Measurements from ENCODE around the gene LDB2. TPM values are rescaled to one million over a fixed set of nuclear protein-coding genes. Genes with fewer than 3 reads are reported as not detected.

The LDB2 gene
- total RNA-seq, 2 experiments from 2014 or later = not detected

GRCh38 chr4:16617435-16617834, 281.0 kb downstream of the LDB2 start:
- CTCF ChIA-PET = no interaction called here
- POLR2A ChIA-PET = no interaction called here

DNA sequence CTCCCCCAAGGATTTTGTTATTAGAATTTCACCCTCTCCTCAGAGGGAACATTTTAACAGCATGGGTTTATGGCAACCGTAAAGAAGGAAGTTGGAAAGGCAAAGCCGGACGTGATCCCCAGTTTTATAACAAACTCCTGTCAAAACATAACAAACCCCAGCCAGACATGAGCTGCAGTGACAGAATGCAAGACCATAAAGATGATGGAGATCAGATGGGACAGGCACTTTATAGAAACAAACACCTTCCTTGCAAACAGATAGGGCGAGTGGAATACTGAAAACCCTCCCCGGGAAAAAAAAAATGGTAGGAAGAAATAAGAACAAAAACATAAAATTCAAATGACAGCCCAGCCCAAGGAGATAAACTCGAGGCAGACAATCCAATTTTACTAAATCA, 281.4 kb downstream of the LDB2 start:
- CTCF ChIA-PET = no interaction called here
- POLR2A ChIA-PET = no interaction called here

- ChIA-PET POLR2A (no interaction called here), CTCF (no interaction called here)
Observed at GRCh38 chr4:16609170-16609758, 289.2 kb downstream of the LDB2 start.

DNA sequence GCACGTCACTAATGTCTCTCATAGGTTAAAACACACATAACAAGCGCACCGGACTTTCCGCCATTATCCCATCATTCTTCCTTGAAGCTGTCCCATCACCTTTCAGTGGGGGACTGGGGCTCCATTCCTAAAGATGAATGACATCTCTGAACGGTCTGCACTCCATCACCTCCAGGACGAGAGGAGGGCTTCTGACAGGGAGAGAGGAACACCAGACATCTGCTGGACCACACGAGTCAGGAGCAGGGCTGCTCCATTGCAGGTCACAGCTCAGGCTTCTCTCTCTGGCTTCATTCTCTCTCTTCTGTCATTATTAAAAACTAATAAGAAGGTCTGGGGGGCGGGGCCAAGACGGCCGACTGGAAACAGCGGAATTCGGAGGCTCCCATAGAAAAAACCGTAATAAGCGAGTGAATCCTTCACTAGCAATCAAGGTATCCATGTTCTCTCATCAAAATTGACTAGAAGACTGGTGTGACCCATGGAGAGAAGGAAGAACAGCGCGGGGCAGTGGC, 289.8 kb downstream of the LDB2 start:
- ChIA-PET CTCF (no interaction called here), POLR2A (no interaction called here)

GRCh38 chr4:16608123-16608522, 290.3 kb downstream of the LDB2 start:
- ChIA-PET CTCF (no interaction called here), POLR2A (no interaction called here)

DNA sequence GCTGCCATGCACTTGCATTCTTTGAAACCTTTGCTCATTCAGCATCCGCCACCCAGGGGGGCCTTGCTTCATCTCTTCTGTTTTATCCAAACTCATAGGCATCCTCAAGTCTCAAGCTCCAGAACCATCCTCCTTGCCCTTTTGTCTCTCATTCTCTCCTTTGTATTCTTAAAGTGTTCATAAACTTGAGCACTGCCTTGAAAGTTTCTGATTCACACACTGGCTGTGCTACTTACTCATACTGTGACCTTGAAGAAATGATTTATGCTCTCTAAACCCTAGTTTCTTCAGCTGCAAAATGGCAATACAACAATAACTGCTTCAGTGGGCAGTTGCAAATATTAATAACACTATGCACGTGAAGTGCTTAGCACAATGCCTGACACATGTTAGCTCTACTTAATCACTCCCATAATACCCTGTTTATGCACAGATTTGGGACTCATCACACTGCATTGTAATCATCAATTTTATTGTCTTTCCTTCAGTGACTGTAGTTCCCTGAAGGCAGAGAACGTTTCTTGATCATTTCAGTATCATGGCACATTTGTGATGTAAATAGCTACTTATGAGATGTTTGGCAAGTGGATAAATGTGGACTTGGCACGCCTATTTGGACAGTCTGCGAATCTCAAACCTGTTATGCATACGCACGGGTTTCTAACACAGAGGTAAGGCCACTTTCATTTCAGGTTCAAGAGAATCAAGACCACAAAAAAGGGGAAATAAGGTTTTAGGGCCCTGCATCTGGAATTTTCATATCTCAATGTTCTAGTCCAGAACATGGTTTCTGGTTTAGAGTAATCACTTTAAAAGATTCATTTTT, 291.0 kb downstream of the LDB2 start:
- CTCF ChIA-PET = no interaction called here
- POLR2A ChIA-PET = no interaction called here

GRCh38 chr4:16606691-16607090, 291.8 kb downstream of the LDB2 start:
- CTCF ChIA-PET = no interaction called here
- POLR2A ChIA-PET = no interaction called here

DNA sequence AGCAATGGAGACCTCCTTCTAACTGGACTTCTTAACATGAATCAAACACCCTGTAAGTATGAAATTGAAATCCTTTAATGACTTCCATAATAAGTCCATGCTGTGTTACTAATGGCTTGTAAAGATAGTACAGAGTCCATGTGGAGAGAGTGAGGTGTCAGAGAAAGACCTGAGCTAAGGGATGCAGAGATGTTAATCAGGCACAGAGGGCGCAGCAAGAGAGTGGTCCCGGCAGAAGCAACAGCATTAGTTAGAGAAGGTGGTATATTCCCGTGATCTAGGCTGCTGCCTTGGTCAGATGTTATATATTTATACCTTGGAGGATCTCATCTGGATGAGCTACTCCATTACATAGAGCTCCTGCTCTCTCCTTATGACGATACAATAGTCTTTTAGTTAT, 295.3 kb downstream of the LDB2 start:
- ChIA-PET POLR2A (no interaction called here), CTCF (no interaction called here)

- CTCF ChIA-PET = no interaction called here
- POLR2A ChIA-PET = no interaction called here
Observed at GRCh38 chr4:16598597-16599206, 299.7 kb downstream of the LDB2 start.

DNA sequence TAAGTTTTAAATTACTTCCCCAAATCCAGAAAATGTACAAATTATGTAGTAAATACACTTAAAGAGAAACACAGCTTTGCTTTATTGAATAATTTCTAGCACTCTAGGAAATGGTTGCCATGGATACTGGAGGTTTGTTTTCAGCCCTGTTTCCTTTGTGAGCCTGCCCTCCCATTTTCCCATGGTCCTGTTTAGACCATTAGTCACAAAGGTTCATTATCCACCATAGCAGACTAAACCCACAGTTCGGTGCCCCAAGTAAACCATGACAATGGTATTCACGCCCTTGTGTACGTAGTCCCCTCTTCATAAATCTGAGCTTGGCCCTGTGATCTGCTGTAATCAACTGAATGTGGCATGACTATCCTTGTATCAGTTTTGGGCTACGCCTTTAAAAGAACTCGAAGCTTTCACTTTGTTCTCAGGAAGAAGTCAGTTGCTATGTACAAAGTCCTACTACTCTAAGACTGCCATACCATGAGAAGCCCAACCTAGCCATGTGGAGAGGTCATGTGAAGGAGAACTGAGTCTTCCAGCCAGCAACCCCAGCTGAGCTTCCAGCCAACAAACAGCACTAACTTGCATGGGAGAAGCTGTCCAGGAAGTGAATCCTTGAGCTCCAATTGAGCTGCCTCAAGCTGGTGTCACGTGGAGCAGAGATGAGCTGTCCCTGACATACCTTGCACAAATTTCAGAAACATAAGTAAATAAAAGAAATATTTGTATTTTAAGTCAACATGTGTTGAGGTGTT, 300.4 kb downstream of the LDB2 start:
- POLR2A ChIA-PET = no interaction called here
- CTCF ChIA-PET = no interaction called here

GRCh38 chr4:16597443-16597842, 301.0 kb downstream of the LDB2 start:
- CTCF ChIA-PET = no interaction called here

GRCh38 chr4:16596267-16596666, 302.2 kb downstream of the LDB2 start:
- CTCF ChIA-PET = no interaction called here
- POLR2A ChIA-PET = no interaction called here

More at GRCh38 chr4:16597443-16597842, 301.0 kb downstream of the LDB2 start:
- POLR2A ChIA-PET = no interaction called here

GRCh38 chr4:16594128-16594527, 304.3 kb downstream of the LDB2 start:
- POLR2A ChIA-PET = no interaction called here

GRCh38 chr4:16593386-16593785, 305.1 kb downstream of the LDB2 start:
- ChIA-PET CTCF (no interaction called here), POLR2A (no interaction called here)

More at GRCh38 chr4:16594128-16594527, 304.3 kb downstream of the LDB2 start:
- CTCF ChIA-PET = no interaction called here

GRCh38 chr4:16591272-16591826, 307.1 kb downstream of the LDB2 start:
- POLR2A ChIA-PET = no interaction called here
- CTCF ChIA-PET = no interaction called here

DNA sequence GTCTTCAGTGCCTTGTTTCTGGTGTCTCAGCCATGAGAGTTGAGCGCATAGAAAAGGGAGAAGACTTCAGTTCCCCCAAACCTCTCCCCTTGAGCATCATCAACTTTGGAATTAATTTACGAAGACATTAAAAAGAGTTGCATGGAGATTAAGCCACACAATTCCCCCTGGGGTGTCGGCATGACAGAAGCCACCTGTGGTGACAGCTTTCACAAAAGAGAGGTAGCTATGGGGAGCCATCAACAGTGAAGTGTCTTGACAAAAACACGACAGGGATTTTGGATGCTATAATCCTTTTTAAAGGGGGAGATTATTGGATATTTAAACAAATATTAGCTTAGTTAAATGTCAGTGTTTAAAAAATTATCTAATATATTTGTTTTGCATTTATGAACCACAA, 307.6 kb downstream of the LDB2 start:
- CTCF ChIA-PET = no interaction called here

GRCh38 chr4:16588651-16589050, 309.8 kb downstream of the LDB2 start:
- ChIA-PET CTCF (no interaction called here), POLR2A (no interaction called here)

More for the DNA sequence above, 307.6 kb downstream of the LDB2 start:
- POLR2A ChIA-PET = no interaction called here

DNA sequence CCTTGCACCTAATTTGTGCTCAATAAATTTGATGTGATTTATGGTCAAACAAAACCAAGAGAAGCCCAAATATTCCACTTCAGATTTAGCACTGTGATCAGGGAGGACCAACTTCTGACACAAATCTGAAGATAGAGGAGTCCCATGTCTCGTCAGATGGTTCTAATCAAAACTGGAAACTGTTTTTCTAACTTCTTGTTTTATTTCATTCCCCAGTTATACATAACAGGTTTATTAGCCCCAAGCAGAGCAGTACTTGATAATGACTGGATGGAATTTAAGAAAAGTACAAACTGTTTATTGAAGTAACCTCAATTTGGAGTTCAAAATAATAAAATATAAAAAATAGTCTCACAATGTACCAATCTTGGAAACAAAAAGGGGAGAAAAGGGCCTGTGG, 310.3 kb downstream of the LDB2 start:
- CTCF ChIA-PET = no interaction called here
- POLR2A ChIA-PET = no interaction called here

DNA sequence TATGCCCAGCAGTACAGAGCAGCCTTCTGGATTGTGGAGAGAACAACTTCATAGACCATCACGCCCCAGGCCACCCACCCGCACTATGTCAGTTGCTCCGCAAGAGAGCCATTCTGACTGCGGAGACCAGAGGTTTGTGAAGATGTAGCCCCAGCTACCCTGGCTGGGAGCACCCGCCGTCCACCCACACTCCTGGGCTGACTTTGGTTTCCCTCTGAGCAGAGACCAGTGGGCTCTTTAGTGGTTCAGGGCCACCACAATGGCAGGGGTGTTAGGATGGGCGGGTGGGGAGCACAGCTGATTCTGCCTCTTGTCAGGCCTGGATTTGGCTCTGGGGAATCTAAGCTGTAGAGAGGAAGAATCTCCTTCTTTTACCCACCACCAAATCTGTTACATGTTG, 313.4 kb downstream of the LDB2 start:
- CTCF ChIA-PET = no interaction called here
- POLR2A ChIA-PET = no interaction called here

GRCh38 chr4:16583764-16584163, 314.7 kb downstream of the LDB2 start:
- ChIA-PET POLR2A (no interaction called here), CTCF (no interaction called here)
